K562 (cell line): ENCODE data around the gene ZMYND19. TPM values are rescaled to one million over a fixed set of nuclear protein-coding genes. Genes with fewer than 3 reads are reported as not detected.

Experiments
- ATAC-seq: fragments of 200-7000 bp; cut with Tn5 transposase; 3 replicates; pipeline ENCODE4 v1.9.1; 2020; ENCODE audit warnings: moderate library complexity
- BruUV-seq: library from RNA; stranded (reverse); fragments of 400-500 nt; replicated peaks from 2 replicates; lab custom pipeline; 2021; lab: Mats Ljungman, UMichigan
- CTCF ChIA-PET: fragments of 300-600 bp; formaldehyde crosslinking; extraction: SDS; loops from one replicate; lab custom pipeline; 2021; ENCODE audit warnings: low intra/inter-chr PET ratio; lab: Yijun Ruan, JAX
- POLR2A ChIA-PET: fragments of 300-600, 350-650 bp; sonication (Branson Sonifier 250); formaldehyde crosslinking; extraction: SDS; loops from one replicate; lab custom pipeline; 2021; ENCODE audit warnings: antibody characterized with exemption, inconsistent platforms; lab: Yijun Ruan, JAX
- DNase-seq, 4 experiments: peaks; one replicate each; pipeline versions ENCODE4 v3.0.0 to v3.0.0-alpha.2; 2011 to 2018; ENCODE audit warnings: low spot score in 3 of 4, mixed read lengths in 3 of 4; ENCODE audit errors: extremely low read depth in 1 of 4
- FAIRE-seq: peaks from 2 replicates; lab custom pipeline; 2011; peaks lifted over from hg19 to GRCh38; lab: Jason Lieb, UNC
- H2AFZ ChIP-seq: 2 replicates; pipeline ENCODE4 v1.6.0; 2011; ENCODE audit warnings: low read depth, low read length, control low read depth, inconsistent platforms
- H3K27ac ChIP-seq: fragments of 200-600 bp; 3 replicates; pipeline ENCODE4 v1.8.0; 2011; ENCODE audit warnings: low read depth, mild to moderate bottlenecking, control low read depth, inconsistent platforms, low read length, moderate library complexity, mixed read lengths; ENCODE audit errors: extremely low read depth
- H3K27me3 ChIP-seq, 2 experiments: fragments of 300-600 bp in 1 of 2; 2 replicates in 1 of 2; 3 replicates in 1 of 2; pipeline versions ENCODE4 v1.6.0 to v1.8.0; 2011; ENCODE audit warnings: inconsistent platforms in 2 of 2, low read length in 2 of 2, mild to moderate bottlenecking in 1 of 2, mixed read lengths in 1 of 2, moderate library complexity in 1 of 2; ENCODE audit not compliant: control insufficient read depth in 2 of 2, insufficient read depth in 2 of 2
- H3K36me3 ChIP-seq: fragments of 300-600 bp; 3 replicates; pipeline ENCODE4 v1.8.0; 2011; ENCODE audit warnings: mild to moderate bottlenecking, low read length, inconsistent platforms; ENCODE audit not compliant: control insufficient read depth, insufficient read depth
- H3K4me1 ChIP-seq, 2 experiments: fragments of 200-600 bp in 1 of 2; replicated peaks in 1 of 2; 2 replicates in 1 of 2; 3 replicates in 1 of 2; pipeline versions ENCODE4 v1.5.1 to v1.8.0; 2011; ENCODE audit warnings: inconsistent platforms in 2 of 2, low read length in 2 of 2, mild to moderate bottlenecking in 1 of 2, mixed read lengths in 1 of 2, moderate library complexity in 1 of 2; ENCODE audit not compliant: control insufficient read depth in 2 of 2, insufficient read depth in 2 of 2
- H3K4me2 ChIP-seq: 2 replicates; pipeline ENCODE4 v1.6.1; 2011; ENCODE audit warnings: low read length, control low read depth, inconsistent platforms, mixed read lengths; ENCODE audit not compliant: insufficient read depth
- H3K4me3 ChIP-seq: fragments of 200-600 bp; sonication (generic), shearing (Covaris generic); 2 replicates; pipeline ENCODE4 v1.5.1; 2016; ENCODE audit warnings: control low read depth, inconsistent platforms
- H3K79me2 ChIP-seq: fragments of 200-600 bp; 3 replicates; pipeline ENCODE4 v1.8.0; 2011; ENCODE audit warnings: low read length, inconsistent platforms; ENCODE audit not compliant: control insufficient read depth, insufficient read depth
- H3K9ac ChIP-seq, 2 experiments: 2 replicates each; pipeline versions ENCODE4 v1.6.0 to v1.6.1; 2011; ENCODE audit warnings: low read depth in 2 of 2, low read length in 2 of 2, control low read depth in 1 of 2, inconsistent platforms in 1 of 2, mild to moderate bottlenecking in 1 of 2, mixed read lengths in 1 of 2; ENCODE audit not compliant: insufficient read depth in 1 of 2
- H3K9me1 ChIP-seq: one replicate; pipeline ENCODE4 v1.6.0; 2011; ENCODE audit warnings: inconsistent platforms, mild to moderate bottlenecking, low read length, moderate library complexity; ENCODE audit not compliant: control insufficient read depth, insufficient read depth
- H3K9me3 ChIP-seq: replicated peaks from 2 replicates; pipeline ENCODE4 v1.5.1; 2011; ENCODE audit warnings: low read depth, low read length, inconsistent platforms; ENCODE audit not compliant: control insufficient read depth, insufficient read depth
- H4K20me1 ChIP-seq: replicated peaks from 2 replicates; pipeline ENCODE4 v1.6.1; 2011; ENCODE audit warnings: low read length, inconsistent platforms, mixed read lengths; ENCODE audit not compliant: control insufficient read depth, insufficient read depth
- CCNT2 ChIP-seq: IDR thresholded peaks from 2 replicates; pipeline ENCODE4 v1.6.1; 2011; ENCODE audit warnings: borderline replicate concordance, low read depth, mild to moderate bottlenecking, moderate library complexity, mixed read lengths, low read length; ENCODE audit not compliant: insufficient read length; ENCODE audit errors: extremely low read depth
- EP400 ChIP-seq: fragments of 450-650 bp; IDR thresholded peaks from 2 replicates; pipeline ENCODE4 v1.6.1; 2017; ENCODE audit warnings: antibody characterized with exemption, mild to moderate bottlenecking, moderate library complexity
- GATAD2B ChIP-seq: fragments of 450-650 bp; IDR thresholded peaks from 2 replicates; pipeline ENCODE4 v1.6.1; 2017; ENCODE audit warnings: mild to moderate bottlenecking, borderline replicate concordance
- GTF2F1 ChIP-seq: IDR thresholded peaks from 2 replicates; pipeline ENCODE4 v1.6.1; 2011; ENCODE audit warnings: low read depth, low read length, improper control_type of control experiment
- MAFK ChIP-seq: IDR thresholded peaks from 2 replicates; pipeline ENCODE4 v1.6.1; 2011; ENCODE audit warnings: low read length, improper control_type of control experiment
- POLR2AphosphoS5 ChIP-seq: IDR thresholded peaks from 2 replicates; pipeline ENCODE4 v1.6.1; 2011; ENCODE audit warnings: mild to moderate bottlenecking, low read depth, low read length, moderate library complexity; ENCODE audit not compliant: control insufficient read depth, insufficient read depth
- RFX7 ChIP-seq: fragments of 250-450 bp; sonication (Bioruptor Pico); IDR thresholded peaks from 2 replicates; pipeline ENCODE4 v1.5.1; 2021; ENCODE audit warnings: mild to moderate bottlenecking
- SAFB2 ChIP-seq: fragments of 200-400 bp; formaldehyde crosslinking; IDR thresholded peaks from 2 replicates; pipeline ENCODE4 v1.6.1; 2018; ENCODE audit warnings: borderline replicate concordance, low read length, low read depth, moderate library complexity; ENCODE audit not compliant: severe bottlenecking
- SRF ChIP-seq, 2 experiments: fragments of 250-450, 450-650 bp in 1 of 2; sonication (Bioruptor Pico) in 1 of 2; sonication (generic) in 1 of 2; formaldehyde crosslinking; IDR thresholded peaks; 2 replicates each; pipeline versions ENCODE4 v1.5.0 to v1.5.1; 2020 to 2022; ENCODE audit warnings: mild to moderate bottlenecking in 1 of 2, missing genetic modification reagents in 1 of 2
- ZSCAN29 ChIP-seq: fragments of 450-650 bp; IDR thresholded peaks from 2 replicates; pipeline ENCODE4 v1.6.1; 2017
- WGBS: fragments of 100-300 bp; shearing (Covaris generic); methylation state at CpG from one replicate; pipeline ENCODE4 v1.1.6; 2016; ENCODE audit warnings: low coverage, mixed read lengths; ENCODE audit not compliant: insufficient coverage; ENCODE audit errors: missing lambda C conversion rate; 5-methylcytosine and 5-hydroxymethylcytosine counted together
- in situ Hi-C: fragments of 300-500 bp; cut with MboI; formaldehyde crosslinking; loops from 4 replicates; pipeline ENCODE4 v1.15.0; 2018; ENCODE audit warnings: inconsistent platforms, mixed read lengths
- intact Hi-C: fragments of 100-400 bp; cut with micrococcal nuclease; formaldehyde crosslinking; loops from 2 replicates; pipeline ENCODE4 v1.14.2; 2022
- polyA plus RNA-seq, 8 experiments: library from polyadenylated mRNA; depleted of rRNA in 4 of 8; stranded (reverse) in 5 of 8; unstranded in 3 of 8; fragments of >200 nt; fragmentation: Nextera tagmentation in 2 of 8; fragmentation: Illumina TruSeq in 1 of 8; extraction: Ambion mirVana in 2 of 8; extraction: Trizol in 1 of 8; gene quantifications; 2 replicates each; pipeline versions ENCODE4 v1.2.1 to v1.2.3, GENCODE V29; 2011 to 2014; ENCODE audit warnings: inconsistent platforms in 1 of 8, missing spikeins in 1 of 8
- total RNA-seq, 7 experiments: library from RNA; depleted of rRNA in 6 of 7; stranded (reverse); fragments of >200 nt in 6 of 7; fragmentation: Illumina TruSeq in 2 of 7; extraction: Trizol in 2 of 7; gene quantifications; 2 replicates each; pipeline versions ENCODE4 v1.2.1 to v1.2.3, GENCODE V29; 2011 to 2021; ENCODE audit warnings: low replicate concordance in 1 of 7
- TF ChIP-seq, protein P1 (sequence below): fragments of 250-450 bp; sonication (Bioruptor Pico); IDR thresholded peaks from 2 replicates; pipeline ENCODE4 v1.9.0; 2021; ENCODE audit warnings: mild to moderate bottlenecking, inconsistent platforms
- TF ChIP-seq, protein P2 (sequence below): sonication (generic); formaldehyde crosslinking; IDR thresholded peaks from 2 replicates; pipeline ENCODE4 v1.8.0; 2022; ENCODE audit warnings: mild to moderate bottlenecking, missing genetic modification reagents, borderline replicate concordance
- TF ChIP-seq, protein P3 (sequence below): fragments of 250-450 bp; sonication (Bioruptor Pico); IDR thresholded peaks from 2 replicates; pipeline ENCODE4 v1.4.0; 2020; ENCODE audit warnings: borderline replicate concordance

Gene ZMYND19
- total and polyA plus RNA-seq, 9 of the 15 experiments (the other 6 are each of a cell fraction or from before 2014, with no cell fraction given), result 1.0 to 86.7 (median 44.0) TPM

GRCh38 chr9:137578518-137579258 lies 11.6 kb downstream of the ZMYND19 start, which contains the start of gene DPH7:
Gene DPH7, minus strand, starts transcription at chr9:137578925. Its CDS starts 148 bp downstream, at chr9:137578777.
- no peaks in the 10 kb centered on the region for H3K9me3 ChIP-seq
- peak within 1 kb of the TSS; percentile 100 for H3K4me3 ChIP-seq
- H3K9me1 ChIP-seq, result peaks cover 15% of the 10 kb centered on the region
- intact Hi-C loops (no loop called here), in situ Hi-C loops (no loop called here)
- no TSS peak for BruUV-seq
- H3K36me3 ChIP-seq, result peaks cover 75% of the 10 kb centered on the region
- H3K27me3 ChIP-seq, result no peaks in the 10 kb centered on the region
- peak; percentile 95 to 97 (median 96) for DNase-seq
- H3K79me2 ChIP-seq, result peaks cover 44% of the 10 kb centered on the region
- H3K27ac ChIP-seq, result peak within 1 kb of the TSS; percentile 76
- peak within 1 kb of the TSS; percentile 82 for H2AFZ ChIP-seq
- CTCF ChIA-PET, result interaction anchor here (0.6 to 1.0 kb wide), 2 partner anchors 27 to 44 kb away, joined by 3 to 4 read pairs; partner anchors contain the start of gene MRPL41
- ATAC-seq, result peak; percentile 95
- peak; percentile 87 for FAIRE-seq
- H4K20me1 ChIP-seq, result peaks cover 4% of the 10 kb centered on the region; the same call in 1 of the 2 replicates
- peak within 1 kb of the TSS; percentile 96 for H3K4me2 ChIP-seq
- POLR2A ChIA-PET, result interaction anchor here (0.6 to 1.2 kb wide), 7 partner anchors 9 to 532 kb away, joined by 3 to 6 read pairs (median 3); no protein-coding TSS in a partner anchor
- peaks cover 27 to 62% of the 10 kb centered on the region in 2 experiments for H3K4me1 ChIP-seq
- peak within 1 kb of the TSS; percentile 92 to 99 for H3K9ac ChIP-seq
- WGBS, result 1% methylated on average over 74 of the region's 82 CpGs
- TF ChIP-seq MAFK, result 0 out of 2 replicates have a peak, but pooled peaks have one; percentile 1
- peak; percentile 60 for TF ChIP-seq POLR2AphosphoS5
- TF ChIP-seq GATAD2B, result peak; percentile 89
- no peak for TF ChIP-seq RFX7 (CRISPR knock-in tag)
- TF ChIP-seq GTF2F1, result peak; percentile 50; the same call in 1 of the 2 replicates
- peak in 1 of 2 experiments; percentile 17; a peak in 1 of 4 replicates for TF ChIP-seq SRF (CRISPR knock-in tag; IDR thresholded peaks at IDR 0.05)
- TF ChIP-seq EP400, result peak; percentile 88
- peak; percentile 94 for TF ChIP-seq ZSCAN29
- TF ChIP-seq, protein P1, sequence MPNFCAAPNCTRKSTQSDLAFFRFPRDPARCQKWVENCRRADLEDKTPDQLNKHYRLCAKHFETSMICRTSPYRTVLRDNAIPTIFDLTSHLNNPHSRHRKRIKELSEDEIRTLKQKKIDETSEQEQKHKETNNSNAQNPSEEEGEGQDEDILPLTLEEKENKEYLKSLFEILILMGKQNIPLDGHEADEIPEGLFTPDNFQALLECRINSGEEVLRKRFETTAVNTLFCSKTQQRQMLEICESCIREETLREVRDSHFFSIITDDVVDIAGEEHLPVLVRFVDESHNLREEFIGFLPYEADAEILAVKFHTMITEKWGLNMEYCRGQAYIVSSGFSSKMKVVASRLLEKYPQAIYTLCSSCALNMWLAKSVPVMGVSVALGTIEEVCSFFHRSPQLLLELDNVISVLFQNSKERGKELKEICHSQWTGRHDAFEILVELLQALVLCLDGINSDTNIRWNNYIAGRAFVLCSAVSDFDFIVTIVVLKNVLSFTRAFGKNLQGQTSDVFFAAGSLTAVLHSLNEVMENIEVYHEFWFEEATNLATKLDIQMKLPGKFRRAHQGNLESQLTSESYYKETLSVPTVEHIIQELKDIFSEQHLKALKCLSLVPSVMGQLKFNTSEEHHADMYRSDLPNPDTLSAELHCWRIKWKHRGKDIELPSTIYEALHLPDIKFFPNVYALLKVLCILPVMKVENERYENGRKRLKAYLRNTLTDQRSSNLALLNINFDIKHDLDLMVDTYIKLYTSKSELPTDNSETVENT (CRISPR knock-in tag), result peak; percentile 93
- TF ChIP-seq SAFB2, result no peak
- TF ChIP-seq CCNT2, result peak; percentile 94
- TF ChIP-seq, protein P2, sequence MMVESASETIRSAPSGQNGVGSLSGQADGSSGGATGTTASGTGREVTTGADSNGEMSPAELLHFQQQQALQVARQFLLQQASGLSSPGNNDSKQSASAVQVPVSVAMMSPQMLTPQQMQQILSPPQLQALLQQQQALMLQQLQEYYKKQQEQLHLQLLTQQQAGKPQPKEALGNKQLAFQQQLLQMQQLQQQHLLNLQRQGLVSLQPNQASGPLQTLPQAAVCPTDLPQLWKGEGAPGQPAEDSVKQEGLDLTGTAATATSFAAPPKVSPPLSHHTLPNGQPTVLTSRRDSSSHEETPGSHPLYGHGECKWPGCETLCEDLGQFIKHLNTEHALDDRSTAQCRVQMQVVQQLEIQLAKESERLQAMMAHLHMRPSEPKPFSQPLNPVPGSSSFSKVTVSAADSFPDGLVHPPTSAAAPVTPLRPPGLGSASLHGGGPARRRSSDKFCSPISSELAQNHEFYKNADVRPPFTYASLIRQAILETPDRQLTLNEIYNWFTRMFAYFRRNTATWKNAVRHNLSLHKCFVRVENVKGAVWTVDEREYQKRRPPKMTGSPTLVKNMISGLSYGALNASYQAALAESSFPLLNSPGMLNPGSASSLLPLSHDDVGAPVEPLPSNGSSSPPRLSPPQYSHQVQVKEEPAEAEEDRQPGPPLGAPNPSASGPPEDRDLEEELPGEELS, result 0 out of 2 replicates have a peak, but pooled peaks have one; percentile 70
- TF ChIP-seq, protein P3, sequence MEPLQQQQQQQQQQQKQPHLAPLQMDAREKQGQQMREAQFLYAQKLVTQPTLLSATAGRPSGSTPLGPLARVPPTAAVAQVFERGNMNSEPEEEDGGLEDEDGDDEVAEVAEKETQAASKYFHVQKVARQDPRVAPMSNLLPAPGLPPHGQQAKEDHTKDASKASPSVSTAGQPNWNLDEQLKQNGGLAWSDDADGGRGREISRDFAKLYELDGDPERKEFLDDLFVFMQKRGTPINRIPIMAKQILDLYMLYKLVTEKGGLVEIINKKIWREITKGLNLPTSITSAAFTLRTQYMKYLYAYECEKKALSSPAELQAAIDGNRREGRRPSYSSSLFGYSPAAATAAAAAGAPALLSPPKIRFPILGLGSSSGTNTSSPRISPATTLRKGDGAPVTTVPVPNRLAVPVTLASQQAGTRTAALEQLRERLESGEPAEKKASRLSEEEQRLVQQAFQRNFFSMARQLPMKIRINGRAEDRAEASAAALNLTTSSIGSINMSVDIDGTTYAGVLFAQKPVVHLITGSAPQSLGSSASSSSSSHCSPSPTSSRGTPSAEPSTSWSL, result no peak; the same call in 1 of the 2 replicates
